Measurements from ENCODE around the gene CDH24. TPM values are rescaled to one million over a fixed set of nuclear protein-coding genes. Genes with fewer than 3 reads are reported as not detected.

The CDH24 gene
- total and polyA plus RNA-seq, 10 of the 15 experiments (the other 5 are each of a cell fraction or from before 2014, with no cell fraction given): 0.10 to 1.5 (median 0.45) TPM; not detected in 2

DNA sequence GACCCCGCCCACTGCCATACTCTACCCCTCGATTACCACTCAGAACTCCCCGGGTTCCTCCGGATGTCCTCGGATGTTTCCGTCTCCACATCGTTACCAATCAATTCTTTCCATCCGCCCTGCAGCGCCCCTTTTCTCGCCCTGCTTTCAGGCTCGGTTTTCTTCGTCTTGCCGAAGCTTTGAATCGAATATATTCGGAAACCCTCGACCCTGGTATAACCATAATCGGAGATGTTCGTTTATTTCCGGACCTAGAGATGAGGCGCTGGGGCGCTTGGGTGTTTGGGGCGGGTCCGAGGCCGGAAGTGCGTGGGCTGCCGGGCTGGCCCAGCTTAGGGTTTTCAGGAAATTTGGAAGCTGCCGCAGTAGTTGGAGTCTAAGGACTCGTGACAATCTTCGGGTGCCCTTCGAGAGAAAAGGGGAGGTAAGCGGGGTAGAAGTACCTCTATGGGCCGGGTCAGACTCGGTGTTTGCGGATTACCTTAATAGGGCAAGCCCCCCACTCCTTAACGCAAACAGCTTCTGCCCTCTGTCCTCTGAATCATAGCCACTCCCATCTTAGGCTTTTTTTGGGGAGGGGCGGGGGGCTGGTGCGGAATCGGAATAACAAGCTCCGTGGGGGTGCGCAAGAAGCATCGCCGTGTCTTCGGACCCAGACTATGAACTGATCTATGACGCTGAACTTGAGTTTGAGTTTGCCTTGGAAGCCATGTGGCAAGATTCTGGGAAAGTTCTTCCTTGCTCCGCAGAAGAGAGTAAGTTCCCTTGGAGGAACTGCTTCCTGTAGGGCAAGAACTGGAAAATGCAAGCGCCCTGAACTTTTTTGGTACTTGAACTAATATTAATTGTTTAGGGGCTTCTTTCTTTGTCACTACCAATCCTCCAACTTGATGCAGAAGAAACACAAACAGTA, 38.1 kb upstream of the CDH24 start, which contains the start of gene C14orf119 (continued):
- TF ChIP-seq, protein P1, sequence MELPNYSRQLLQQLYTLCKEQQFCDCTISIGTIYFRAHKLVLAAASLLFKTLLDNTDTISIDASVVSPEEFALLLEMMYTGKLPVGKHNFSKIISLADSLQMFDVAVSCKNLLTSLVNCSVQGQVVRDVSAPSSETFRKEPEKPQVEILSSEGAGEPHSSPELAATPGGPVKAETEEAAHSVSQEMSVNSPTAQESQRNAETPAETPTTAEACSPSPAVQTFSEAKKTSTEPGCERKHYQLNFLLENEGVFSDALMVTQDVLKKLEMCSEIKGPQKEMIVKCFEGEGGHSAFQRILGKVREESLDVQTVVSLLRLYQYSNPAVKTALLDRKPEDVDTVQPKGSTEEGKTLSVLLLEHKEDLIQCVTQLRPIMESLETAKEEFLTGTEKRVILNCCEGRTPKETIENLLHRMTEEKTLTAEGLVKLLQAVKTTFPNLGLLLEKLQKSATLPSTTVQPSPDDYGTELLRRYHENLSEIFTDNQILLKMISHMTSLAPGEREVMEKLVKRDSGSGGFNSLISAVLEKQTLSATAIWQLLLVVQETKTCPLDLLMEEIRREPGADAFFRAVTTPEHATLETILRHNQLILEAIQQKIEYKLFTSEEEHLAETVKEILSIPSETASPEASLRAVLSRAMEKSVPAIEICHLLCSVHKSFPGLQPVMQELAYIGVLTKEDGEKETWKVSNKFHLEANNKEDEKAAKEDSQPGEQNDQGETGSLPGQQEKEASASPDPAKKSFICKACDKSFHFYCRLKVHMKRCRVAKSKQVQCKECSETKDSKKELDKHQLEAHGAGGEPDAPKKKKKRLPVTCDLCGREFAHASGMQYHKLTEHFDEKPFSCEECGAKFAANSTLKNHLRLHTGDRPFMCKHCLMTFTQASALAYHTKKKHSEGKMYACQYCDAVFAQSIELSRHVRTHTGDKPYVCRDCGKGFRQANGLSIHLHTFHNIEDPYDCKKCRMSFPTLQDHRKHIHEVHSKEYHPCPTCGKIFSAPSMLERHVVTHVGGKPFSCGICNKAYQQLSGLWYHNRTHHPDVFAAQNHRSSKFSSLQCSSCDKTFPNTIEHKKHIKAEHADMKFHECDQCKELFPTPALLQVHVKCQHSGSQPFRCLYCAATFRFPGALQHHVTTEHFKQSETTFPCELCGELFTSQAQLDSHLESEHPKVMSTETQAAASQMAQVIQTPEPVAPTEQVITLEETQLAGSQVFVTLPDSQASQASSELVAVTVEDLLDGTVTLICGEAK (IDR thresholded peaks at IDR 0.05; ENCODE audit: borderline replicate concordance): peak; percentile 70; the same call in 1 of the 2 replicates
- TF ChIP-seq RAD51 (IDR thresholded peaks at IDR 0.05) (no peak), TAF1 (IDR thresholded peaks at IDR 0.05; ENCODE audit: borderline replicate concordance, low read depth, low read length) (peak; percentile 73), ATF7 (IDR thresholded peaks at IDR 0.05; ENCODE audit: low read depth) (peak; percentile 66), YBX1 (IDR thresholded peaks at IDR 0.05) (no peak), NR2F1 (conservative IDR thresholded peaks at IDR 0.05) (peak; percentile 30; the same call in 1 of the 2 replicates), CHD4 (IDR thresholded peaks at IDR 0.05) (no peak), HDGF (IDR thresholded peaks at IDR 0.05) (peak; percentile 92; the same call in 1 of the 2 replicates)
- TF ChIP-seq, protein P2, sequence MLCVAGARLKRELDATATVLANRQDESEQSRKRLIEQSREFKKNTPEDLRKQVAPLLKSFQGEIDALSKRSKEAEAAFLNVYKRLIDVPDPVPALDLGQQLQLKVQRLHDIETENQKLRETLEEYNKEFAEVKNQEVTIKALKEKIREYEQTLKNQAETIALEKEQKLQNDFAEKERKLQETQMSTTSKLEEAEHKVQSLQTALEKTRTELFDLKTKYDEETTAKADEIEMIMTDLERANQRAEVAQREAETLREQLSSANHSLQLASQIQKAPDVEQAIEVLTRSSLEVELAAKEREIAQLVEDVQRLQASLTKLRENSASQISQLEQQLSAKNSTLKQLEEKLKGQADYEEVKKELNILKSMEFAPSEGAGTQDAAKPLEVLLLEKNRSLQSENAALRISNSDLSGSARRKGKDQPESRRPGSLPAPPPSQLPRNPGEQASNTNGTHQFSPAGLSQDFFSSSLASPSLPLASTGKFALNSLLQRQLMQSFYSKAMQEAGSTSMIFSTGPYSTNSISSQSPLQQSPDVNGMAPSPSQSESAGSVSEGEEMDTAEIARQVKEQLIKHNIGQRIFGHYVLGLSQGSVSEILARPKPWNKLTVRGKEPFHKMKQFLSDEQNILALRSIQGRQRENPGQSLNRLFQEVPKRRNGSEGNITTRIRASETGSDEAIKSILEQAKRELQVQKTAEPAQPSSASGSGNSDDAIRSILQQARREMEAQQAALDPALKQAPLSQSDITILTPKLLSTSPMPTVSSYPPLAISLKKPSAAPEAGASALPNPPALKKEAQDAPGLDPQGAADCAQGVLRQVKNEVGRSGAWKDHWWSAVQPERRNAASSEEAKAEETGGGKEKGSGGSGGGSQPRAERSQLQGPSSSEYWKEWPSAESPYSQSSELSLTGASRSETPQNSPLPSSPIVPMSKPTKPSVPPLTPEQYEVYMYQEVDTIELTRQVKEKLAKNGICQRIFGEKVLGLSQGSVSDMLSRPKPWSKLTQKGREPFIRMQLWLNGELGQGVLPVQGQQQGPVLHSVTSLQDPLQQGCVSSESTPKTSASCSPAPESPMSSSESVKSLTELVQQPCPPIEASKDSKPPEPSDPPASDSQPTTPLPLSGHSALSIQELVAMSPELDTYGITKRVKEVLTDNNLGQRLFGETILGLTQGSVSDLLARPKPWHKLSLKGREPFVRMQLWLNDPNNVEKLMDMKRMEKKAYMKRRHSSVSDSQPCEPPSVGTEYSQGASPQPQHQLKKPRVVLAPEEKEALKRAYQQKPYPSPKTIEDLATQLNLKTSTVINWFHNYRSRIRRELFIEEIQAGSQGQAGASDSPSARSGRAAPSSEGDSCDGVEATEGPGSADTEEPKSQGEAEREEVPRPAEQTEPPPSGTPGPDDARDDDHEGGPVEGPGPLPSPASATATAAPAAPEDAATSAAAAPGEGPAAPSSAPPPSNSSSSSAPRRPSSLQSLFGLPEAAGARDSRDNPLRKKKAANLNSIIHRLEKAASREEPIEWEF (IDR thresholded peaks at IDR 0.05; ENCODE audit: insufficient replicate concordance, low read depth, low read length): no peak
- TF ChIP-seq, protein P3, sequence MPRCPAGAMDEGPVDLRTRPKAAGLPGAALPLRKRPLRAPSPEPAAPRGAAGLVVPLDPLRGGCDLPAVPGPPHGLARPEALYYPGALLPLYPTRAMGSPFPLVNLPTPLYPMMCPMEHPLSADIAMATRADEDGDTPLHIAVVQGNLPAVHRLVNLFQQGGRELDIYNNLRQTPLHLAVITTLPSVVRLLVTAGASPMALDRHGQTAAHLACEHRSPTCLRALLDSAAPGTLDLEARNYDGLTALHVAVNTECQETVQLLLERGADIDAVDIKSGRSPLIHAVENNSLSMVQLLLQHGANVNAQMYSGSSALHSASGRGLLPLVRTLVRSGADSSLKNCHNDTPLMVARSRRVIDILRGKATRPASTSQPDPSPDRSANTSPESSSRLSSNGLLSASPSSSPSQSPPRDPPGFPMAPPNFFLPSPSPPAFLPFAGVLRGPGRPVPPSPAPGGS (IDR thresholded peaks at IDR 0.05; ENCODE audit: borderline replicate concordance, insufficient read depth, low read depth, low read length, poor library complexity, severe bottlenecking): no peak
